Activated CD8-positive, alpha-beta memory T cell treated with anti-CD3 and anti-CD28 coated beads, Interleukin-2, amount 50 U/mL, for 24 hours (primary cell): ENCODE data around the gene LRMDA.

Experiments used
- DNase-seq: peaks from one replicate; pipeline ENCODE4 v3.0.0-alpha.2; 2020; ENCODE audit errors: extremely low read depth

Gene LRMDA

GRCh38 chr10:75446508-75446907, 15.1 kb downstream of the LRMDA start:
- no peak for DNase-seq

- DNase-seq = no peak
Observed at GRCh38 chr10:75448166-75448565, 16.7 kb downstream of the LRMDA start.

- no peak for DNase-seq
Observed at GRCh38 chr10:75449382-75450074, 18.1 kb downstream of the LRMDA start.

- no peak for DNase-seq
Observed at GRCh38 chr10:75450075-75450445, 18.6 kb downstream of the LRMDA start.

GRCh38 chr10:75450644-75451640, 19.5 kb downstream of the LRMDA start:
- DNase-seq = no peak

- no peak for DNase-seq
Observed at GRCh38 chr10:75451831-75452230, 20.4 kb downstream of the LRMDA start.

- no peak for DNase-seq
Observed at GRCh38 chr10:75452997-75453396, 21.6 kb downstream of the LRMDA start.

- DNase-seq = no peak
Observed at GRCh38 chr10:75456122-75456521, 24.7 kb downstream of the LRMDA start.

- DNase-seq = no peak
Observed at GRCh38 chr10:75460059-75460458, 28.6 kb downstream of the LRMDA start.

GRCh38 chr10:75461672-75462649, 30.5 kb downstream of the LRMDA start:
- DNase-seq = no peak

GRCh38 chr10:75462865-75463264, 31.4 kb downstream of the LRMDA start:
- no peak for DNase-seq

GRCh38 chr10:75464478-75465449, 33.3 kb downstream of the LRMDA start:
- no peak for DNase-seq

GRCh38 chr10:75465450-75465827, 34.0 kb downstream of the LRMDA start:
- no peak for DNase-seq

- DNase-seq = no peak
Observed at GRCh38 chr10:75466001-75466400, 34.6 kb downstream of the LRMDA start.

- no peak for DNase-seq
Observed at GRCh38 chr10:75466886-75467285, 35.5 kb downstream of the LRMDA start.

- no peak for DNase-seq
Observed at GRCh38 chr10:75468612-75469005, 37.2 kb downstream of the LRMDA start.

GRCh38 chr10:75469006-75469616, 37.7 kb downstream of the LRMDA start:
- DNase-seq = no peak

- DNase-seq = no peak
Observed at GRCh38 chr10:75470901-75471300, 39.5 kb downstream of the LRMDA start.

GRCh38 chr10:75472685-75473084, 41.3 kb downstream of the LRMDA start:
- DNase-seq = no peak

- no peak for DNase-seq
Observed at GRCh38 chr10:75474106-75474505, 42.7 kb downstream of the LRMDA start.
